Fibroblast of mammary gland (primary cell): ENCODE measurements around the gene VDAC1.

Experiments used
- DNase-seq: peaks from one replicate; pipeline ENCODE4 v3.0.0-alpha.2; 2010; ENCODE audit warnings: low read depth
- H3K4me3 ChIP-seq: 2 replicates; pipeline ENCODE4 v1.5.1; 2011; ENCODE audit warnings: low read depth, mild to moderate bottlenecking, low read length, moderate library complexity; ENCODE audit not compliant: control insufficient read depth
- CTCF ChIP-seq: conservative IDR thresholded peaks from 2 replicates; pipeline ENCODE4 v1.5.1; 2011; ENCODE audit warnings: low read depth, low read length, inconsistent platforms; ENCODE audit not compliant: control insufficient read depth, insufficient read depth

VDAC1 gene

DNA sequence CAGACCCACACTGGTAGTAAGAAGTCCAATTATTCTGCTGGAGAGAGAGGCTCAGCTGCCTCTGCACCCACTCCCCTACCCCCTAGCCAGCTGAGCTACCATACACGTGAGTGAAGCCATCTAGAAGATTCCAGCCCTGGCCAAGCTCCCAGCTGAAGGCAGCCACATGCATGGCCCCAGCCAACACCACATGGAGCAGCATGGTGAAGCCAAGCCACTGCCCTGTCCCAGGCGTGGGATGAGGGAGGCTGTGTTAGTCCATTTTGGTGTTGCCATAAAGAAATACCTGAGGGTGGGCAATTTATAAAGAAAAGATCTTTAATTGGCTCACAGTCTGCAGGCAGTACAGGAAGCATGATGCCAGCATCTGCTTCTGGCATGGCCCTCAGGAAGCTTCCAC, 20.0 kb upstream of the VDAC1 start:
- DNase-seq = no peak
- TF ChIP-seq CTCF = no peak
- H3K4me3 ChIP-seq = no peak overlapping the region

DNA sequence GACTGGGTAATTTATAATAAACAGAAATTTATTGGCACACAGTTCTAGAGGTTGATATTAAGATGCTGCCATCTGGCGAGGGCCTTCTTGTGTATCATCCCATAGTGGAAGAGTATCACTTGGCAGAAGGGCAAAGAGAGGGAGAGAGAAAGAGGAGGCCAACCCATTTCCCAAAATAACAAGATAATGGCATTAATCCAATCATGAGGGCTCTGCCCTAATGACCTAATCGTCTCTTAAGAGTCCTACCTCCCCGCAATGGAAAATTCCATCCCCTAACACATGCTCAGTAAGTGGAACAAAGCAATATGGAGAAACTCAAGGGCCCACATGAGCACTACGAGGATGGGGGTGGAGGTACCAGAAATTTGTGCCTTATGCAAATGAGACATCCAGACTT, 17.6 kb upstream of the VDAC1 start:
- no peak for TF ChIP-seq CTCF
- no peak overlapping the region for H3K4me3 ChIP-seq
- DNase-seq = peak; percentile 13

GRCh38 chr5:134020188-134020587, 15.4 kb upstream of the VDAC1 start:
- no peak for DNase-seq
- H3K4me3 ChIP-seq = no peak overlapping the region
- TF ChIP-seq CTCF = no peak

GRCh38 chr5:134019636-134020035, 14.9 kb upstream of the VDAC1 start:
- TF ChIP-seq CTCF = no peak
- no peak overlapping the region for H3K4me3 ChIP-seq
- no peak for DNase-seq

GRCh38 chr5:134018986-134019316, 14.2 kb upstream of the VDAC1 start:
- no peak overlapping the region for H3K4me3 ChIP-seq
- DNase-seq = no peak
- no peak for TF ChIP-seq CTCF

DNA sequence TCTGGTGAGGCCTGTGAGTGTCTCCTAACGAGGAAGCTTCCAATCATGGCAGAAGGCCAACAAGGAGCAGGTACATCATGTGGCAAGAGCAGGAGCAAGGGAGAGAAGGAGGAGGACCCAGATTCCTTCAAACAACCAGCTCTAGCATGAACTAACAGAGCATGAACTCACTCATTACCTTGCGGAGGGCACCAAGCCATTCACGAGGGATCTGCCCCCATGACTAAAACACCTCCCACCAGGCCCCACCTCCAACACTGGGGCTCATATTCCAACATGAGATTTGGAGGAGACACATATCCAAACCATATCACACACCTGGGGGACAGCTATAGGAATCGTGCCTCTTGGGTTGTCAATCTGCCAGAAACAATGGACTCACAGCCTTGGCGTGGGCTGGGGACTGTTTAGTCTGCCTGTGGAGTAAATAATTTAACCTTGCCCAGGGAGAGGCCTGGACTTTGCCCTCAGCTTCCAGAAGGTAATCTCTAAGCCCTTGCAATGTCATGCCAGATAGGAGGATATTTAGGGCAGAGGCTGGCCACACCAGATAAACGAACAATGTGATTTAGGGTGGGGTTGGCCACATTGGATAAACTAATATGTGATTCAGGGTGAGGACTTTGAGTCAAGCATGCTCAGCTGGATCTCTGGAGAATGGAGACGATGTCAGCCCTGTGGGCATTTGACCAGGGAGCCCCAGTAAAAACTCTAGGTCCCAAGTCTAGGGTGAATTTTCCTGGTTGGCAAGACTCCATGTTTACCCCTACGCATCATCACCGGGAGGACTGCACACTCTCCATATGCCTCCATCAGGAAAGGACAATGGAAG, 13.6 kb upstream of the VDAC1 start:
- TF ChIP-seq CTCF = no peak
- peak; percentile 12 for DNase-seq
- no peak overlapping the region for H3K4me3 ChIP-seq
